GM12801 (cell line): ENCODE results near the gene KRT9.

Source experiments
- TF ChIP-seq, protein P1 (sequence below): IDR thresholded peaks from one replicate; pipeline ENCODE4 v1.5.1; 2011; ENCODE audit warnings: control low read depth; ENCODE audit not compliant: insufficient read length; ENCODE audit errors: extremely low read depth

The KRT9 gene

DNA sequence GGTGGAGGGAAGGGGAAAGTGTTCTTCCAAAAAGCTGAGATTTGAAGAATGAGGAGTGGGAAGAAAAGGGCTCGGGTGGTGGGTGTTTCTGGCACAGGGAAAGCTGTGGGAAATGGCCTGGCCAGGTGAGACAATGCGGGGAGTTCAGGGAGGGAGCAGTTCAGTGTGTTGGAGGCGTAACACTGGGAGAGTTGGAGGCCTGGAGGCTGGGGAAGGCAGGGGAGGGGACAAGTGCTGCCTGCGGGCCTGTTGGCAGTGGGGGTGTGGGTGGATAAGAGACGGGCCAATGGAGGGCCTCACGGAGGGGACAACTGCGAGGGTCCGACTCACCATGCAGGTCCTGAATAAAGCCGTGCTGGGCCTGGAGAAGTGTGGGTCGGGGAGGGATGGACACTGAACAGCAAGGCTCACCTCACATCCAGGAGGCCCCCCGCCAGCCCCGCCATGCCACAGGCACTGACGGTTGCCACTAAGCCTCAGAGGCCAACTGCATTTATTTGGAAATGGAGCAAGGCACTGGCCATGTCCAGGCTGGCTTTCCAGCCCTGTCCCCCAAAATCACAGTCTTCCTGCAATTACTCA, 25.9 kb downstream of the KRT9 start:
- TF ChIP-seq, protein P1, sequence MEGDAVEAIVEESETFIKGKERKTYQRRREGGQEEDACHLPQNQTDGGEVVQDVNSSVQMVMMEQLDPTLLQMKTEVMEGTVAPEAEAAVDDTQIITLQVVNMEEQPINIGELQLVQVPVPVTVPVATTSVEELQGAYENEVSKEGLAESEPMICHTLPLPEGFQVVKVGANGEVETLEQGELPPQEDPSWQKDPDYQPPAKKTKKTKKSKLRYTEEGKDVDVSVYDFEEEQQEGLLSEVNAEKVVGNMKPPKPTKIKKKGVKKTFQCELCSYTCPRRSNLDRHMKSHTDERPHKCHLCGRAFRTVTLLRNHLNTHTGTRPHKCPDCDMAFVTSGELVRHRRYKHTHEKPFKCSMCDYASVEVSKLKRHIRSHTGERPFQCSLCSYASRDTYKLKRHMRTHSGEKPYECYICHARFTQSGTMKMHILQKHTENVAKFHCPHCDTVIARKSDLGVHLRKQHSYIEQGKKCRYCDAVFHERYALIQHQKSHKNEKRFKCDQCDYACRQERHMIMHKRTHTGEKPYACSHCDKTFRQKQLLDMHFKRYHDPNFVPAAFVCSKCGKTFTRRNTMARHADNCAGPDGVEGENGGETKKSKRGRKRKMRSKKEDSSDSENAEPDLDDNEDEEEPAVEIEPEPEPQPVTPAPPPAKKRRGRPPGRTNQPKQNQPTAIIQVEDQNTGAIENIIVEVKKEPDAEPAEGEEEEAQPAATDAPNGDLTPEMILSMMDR = no peak

DNA sequence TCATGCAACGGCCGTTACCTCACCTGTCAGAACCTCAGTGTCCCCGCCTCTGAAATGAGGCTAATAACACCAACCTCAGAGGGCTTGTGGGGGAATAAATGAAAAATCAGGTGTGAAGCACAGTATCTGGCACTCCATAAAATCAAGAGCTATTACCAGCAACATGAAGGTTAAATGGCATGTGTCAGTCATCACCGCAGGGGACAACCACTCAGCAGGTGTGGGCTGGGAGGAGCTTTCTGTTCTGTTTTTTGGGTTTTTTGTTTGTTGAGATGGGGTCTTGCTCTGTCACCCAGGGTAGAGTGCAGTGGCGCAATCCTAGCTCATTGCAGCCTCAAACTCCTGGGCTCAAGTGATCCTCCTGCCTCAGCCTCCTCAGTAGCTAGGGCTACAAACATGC, 26.9 kb downstream of the KRT9 start:
- TF ChIP-seq, protein P1 = no peak

DNA sequence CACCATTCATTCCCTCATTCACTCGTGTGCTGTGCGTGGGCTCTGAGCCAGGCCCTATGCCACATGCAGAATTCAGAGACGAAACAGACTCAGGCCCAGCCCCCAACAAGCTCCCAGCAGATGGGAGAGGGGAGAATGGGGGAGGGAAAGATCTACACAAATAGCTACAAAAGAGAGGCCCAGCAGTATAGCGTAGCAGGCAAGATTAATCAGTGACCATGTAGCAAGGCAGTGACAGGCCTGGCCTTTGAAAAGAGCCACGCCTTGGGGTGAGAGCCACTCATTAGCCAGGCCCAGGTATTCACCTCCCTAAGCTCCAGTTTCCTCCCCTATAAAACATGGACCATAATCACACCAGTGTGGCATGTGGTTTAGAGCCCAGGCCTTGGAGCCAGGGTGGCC, 27.4 kb downstream of the KRT9 start:
- TF ChIP-seq, protein P1 = no peak

DNA sequence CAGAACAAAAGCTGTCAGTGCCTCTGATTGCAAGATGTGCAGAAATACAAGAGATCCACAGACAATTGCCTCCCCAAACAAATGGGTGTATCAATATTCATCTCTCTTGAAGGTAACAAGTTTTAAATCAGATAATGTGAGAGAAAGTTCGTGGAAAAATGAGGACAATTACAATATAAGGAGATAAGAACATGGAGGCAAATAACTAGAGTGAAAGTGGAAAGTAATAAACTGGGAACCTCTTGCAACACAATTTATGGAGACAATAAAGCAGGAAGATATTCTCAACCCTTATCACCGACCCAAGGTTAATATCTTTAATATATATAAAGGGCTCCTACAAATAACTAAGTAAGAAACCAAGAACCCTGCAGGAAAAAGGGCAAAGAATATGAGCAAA, 29.5 kb downstream of the KRT9 start:
- TF ChIP-seq, protein P1 = no peak

DNA sequence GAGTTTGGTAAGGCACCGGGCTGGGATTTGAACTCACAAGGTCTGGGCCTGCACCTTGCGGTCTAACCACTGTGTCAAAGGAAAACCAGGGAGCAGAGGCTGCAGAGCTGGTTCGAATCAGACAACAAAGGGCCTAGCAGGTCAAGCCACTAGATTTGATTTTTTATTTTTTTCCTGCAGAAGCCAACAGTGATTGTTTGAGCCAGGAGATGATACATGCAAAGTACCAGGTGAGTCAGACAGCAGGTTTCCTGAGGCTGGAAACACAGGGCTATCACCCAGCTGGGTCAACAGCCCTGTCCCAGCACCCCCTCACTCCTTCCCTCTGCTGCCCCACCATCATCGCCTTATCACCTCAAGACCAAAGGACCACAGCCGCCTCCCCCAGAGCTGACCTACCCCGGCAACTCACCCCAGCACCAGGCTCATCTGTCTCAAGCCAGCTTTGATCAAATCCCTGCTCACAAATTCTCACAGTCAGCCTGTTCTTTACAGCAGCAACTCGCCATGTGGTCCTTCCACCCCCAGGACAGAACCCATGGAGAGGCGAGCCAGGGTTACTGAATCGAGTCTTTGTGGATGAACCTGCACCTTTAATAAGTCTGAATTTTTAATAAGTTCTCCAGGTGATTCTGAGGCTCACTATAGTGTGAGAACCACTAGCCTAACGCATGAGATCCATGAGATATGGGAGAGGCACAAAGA, 30.8 kb downstream of the KRT9 start:
- TF ChIP-seq, protein P1 = no peak

DNA sequence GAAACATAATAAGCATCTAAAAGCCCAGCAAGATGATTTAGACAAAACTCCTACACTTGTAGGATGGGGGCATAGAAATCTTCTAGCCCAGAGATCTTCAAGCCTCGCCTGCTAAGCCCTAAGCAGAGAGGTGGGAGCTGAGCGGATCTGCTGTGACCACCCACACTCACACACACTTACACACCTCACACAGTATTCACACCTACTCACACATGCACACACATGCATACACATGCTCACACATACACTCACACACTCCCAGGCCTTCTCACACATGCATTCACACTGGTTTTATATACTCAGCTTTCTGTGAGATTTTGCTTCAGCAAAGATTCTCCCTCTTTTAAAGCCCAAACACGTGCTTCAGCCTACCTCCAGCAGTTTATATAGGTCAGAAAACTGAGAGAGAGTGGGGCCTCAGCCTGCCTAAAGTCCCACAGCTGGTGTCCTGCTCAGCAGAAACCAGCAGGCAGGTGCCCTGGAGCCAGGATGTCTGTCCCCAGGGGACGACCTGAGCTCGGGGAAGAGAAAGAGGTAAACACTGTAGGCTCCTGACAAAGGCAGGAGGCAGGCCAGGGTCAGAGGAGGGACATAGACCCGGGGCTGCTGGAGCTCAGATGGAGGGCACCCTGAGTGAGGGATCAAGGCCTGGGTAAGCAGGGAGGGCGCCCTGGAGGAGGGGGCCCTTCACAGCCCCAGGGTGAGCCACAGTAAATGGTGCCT, 31.7 kb downstream of the KRT9 start:
- TF ChIP-seq, protein P1 = no peak

DNA sequence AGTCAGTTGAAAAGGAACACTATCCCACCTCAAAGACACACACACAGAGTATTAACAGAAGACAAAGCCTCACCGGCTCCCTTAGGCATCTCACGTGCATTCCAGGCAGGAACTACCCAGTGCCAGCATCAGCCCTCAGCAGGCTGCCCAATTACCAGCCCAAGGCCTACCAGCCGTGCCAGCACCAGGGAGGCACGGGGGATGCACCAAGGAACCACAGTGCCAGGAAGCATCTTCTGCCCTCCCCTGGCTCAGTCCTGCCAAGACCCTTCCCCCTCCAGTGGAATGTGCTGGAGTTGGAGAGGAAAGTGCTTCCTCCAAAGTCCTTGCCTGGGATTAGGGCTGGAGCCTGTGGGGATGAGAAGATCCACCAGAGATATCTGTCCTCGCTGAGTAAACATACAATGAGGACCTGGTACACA, 32.8 kb downstream of the KRT9 start:
- TF ChIP-seq, protein P1 = no peak
